Measurements from ENCODE around the gene WSB2.

GRCh38 chr12:118029166-118029565 is 31.8 kb downstream of the WSB2 start:
- TF ChIP-seq SIN3A (IDR thresholded peaks at IDR 0.05; ENCODE audit: borderline replicate concordance, insufficient read depth, low read length) (no peak), POLR2AphosphoS5 (IDR thresholded peaks at IDR 0.05; ENCODE audit: low read depth, low read length) (no peak), REST (IDR thresholded peaks at IDR 0.05; ENCODE audit: insufficient read depth in 1 of 2, low read depth in 2 of 2, low read length in 2 of 2) (no peak), TAF1 (IDR thresholded peaks at IDR 0.05; ENCODE audit: borderline replicate concordance, insufficient read depth, low read length) (no peak), FOXP2 (optimal IDR thresholded peaks at IDR 0.05; ENCODE audit: borderline replicate concordance, extremely low read depth, extremely low read length, insufficient read depth) (no peak)
